Gastrocnemius medialis (tissue), 4 donors: ENCODE results near the gene RHOC.

ENCODE experiments used
- POLR2A ChIP-seq, 2 donors: fragments of 450-650 bp; IDR thresholded peaks; one replicate each; pipeline ENCODE4 v1.6.1; 2017; ENCODE audit warnings: antibody characterized with exemption in 2 of 2, mild to moderate bottlenecking in 2 of 2, moderate library complexity in 2 of 2
- TF ChIP-seq, protein P1 (sequence below), 5 experiments: fragments of 450-650 bp in 3 of 5; fragments of 200-600 bp in 2 of 5; sonication (generic) in 2 of 5; IDR thresholded peaks in 4 of 5; conservative IDR thresholded peaks in 1 of 5; 1 replicate in 4 of 5; 2 replicates in 1 of 5; pipeline ENCODE4 v1.5.1; 2016 to 2019; ENCODE audit warnings: antibody characterized with exemption in 5 of 5, mild to moderate bottlenecking in 3 of 5, moderate library complexity in 3 of 5

DNA sequence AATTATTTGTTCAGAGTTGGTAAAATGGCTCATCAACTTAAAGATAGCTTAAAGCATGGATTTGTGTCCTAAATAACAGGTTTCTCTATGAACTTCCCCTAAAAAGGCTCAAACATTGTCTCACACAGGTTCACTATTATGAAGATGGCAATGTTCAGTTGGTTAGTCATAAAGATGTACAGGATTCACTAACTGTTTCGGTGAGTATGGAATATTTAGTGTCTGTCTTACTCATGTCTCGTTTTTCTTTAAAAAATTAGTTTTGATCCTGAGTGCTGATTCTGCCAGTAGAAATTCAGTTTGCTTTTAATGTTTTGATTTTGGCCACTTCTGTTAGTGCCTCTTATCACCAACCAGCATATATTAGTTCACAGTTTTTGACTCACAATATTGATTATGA lies 40.0 kb downstream of the RHOC start:
- TF ChIP-seq POLR2A (IDR thresholded peaks at IDR 0.05) = no peak
- TF ChIP-seq, protein P1, sequence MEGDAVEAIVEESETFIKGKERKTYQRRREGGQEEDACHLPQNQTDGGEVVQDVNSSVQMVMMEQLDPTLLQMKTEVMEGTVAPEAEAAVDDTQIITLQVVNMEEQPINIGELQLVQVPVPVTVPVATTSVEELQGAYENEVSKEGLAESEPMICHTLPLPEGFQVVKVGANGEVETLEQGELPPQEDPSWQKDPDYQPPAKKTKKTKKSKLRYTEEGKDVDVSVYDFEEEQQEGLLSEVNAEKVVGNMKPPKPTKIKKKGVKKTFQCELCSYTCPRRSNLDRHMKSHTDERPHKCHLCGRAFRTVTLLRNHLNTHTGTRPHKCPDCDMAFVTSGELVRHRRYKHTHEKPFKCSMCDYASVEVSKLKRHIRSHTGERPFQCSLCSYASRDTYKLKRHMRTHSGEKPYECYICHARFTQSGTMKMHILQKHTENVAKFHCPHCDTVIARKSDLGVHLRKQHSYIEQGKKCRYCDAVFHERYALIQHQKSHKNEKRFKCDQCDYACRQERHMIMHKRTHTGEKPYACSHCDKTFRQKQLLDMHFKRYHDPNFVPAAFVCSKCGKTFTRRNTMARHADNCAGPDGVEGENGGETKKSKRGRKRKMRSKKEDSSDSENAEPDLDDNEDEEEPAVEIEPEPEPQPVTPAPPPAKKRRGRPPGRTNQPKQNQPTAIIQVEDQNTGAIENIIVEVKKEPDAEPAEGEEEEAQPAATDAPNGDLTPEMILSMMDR (IDR thresholded peaks at IDR 0.05 in 4 of 5, conservative IDR thresholded peaks at IDR 0.05 in 1 of 5) = no peak
